Stimulated activated CD4-positive, alpha-beta T cell treated with anti-CD3 and anti-CD28 coated beads, Interleukin-15, amount 100 ng/mL, for 48 hours (primary cell): Measurements from ENCODE around the gene FCHO2.
"Not testable (repeated sequence)": the region's sequence is repeated elsewhere in the genome, so short reads cannot be mapped to it uniquely, and the experiment has no call there.

Experiments
- DNase-seq, 2 donors: peaks; one replicate each; pipeline ENCODE4 v3.0.0-alpha.2; 2020; ENCODE audit warnings: low read depth in 2 of 2

The FCHO2 gene

GRCh38 chr5:72956324-72957140 lies 691 bp downstream of the FCHO2 start:
- DNase-seq: peak in 1 of 2 donors; percentile 3

GRCh38 chr5:72957337-72957736 lies 1.5 kb downstream of the FCHO2 start:
- DNase-seq: no peak

- no peak for DNase-seq
Measured at GRCh38 chr5:72959257-72959656, 3.4 kb downstream of the FCHO2 start.

- not testable (repeated sequence) for DNase-seq
Measured at GRCh38 chr5:72974481-72974880, 18.6 kb downstream of the FCHO2 start.

- DNase-seq: not testable (repeated sequence)
Measured at GRCh38 chr5:72976810-72977209, 21.0 kb downstream of the FCHO2 start.

GRCh38 chr5:72985719-72986118 lies 29.9 kb downstream of the FCHO2 start:
- no peak for DNase-seq

GRCh38 chr5:72988769-72989168 lies 32.9 kb downstream of the FCHO2 start:
- no peak for DNase-seq

GRCh38 chr5:72991394-72991793 lies 35.6 kb downstream of the FCHO2 start:
- no peak for DNase-seq

GRCh38 chr5:72994578-72994977 lies 38.7 kb downstream of the FCHO2 start:
- DNase-seq: no peak

- no peak for DNase-seq
Measured at GRCh38 chr5:72996632-72997031, 40.8 kb downstream of the FCHO2 start.

GRCh38 chr5:72999916-73000315 lies 44.1 kb downstream of the FCHO2 start:
- no peak for DNase-seq

- DNase-seq: no peak
Measured at GRCh38 chr5:73005886-73006285, 50.0 kb downstream of the FCHO2 start.

GRCh38 chr5:73007051-73007450 lies 51.2 kb downstream of the FCHO2 start:
- no peak for DNase-seq

GRCh38 chr5:73008831-73009230 lies 53.0 kb downstream of the FCHO2 start:
- DNase-seq: no peak

GRCh38 chr5:73011612-73012011 lies 55.8 kb downstream of the FCHO2 start:
- DNase-seq: not testable (repeated sequence)

GRCh38 chr5:73018892-73019291 lies 63.1 kb downstream of the FCHO2 start:
- DNase-seq: no peak

GRCh38 chr5:73019766-73020165 lies 63.9 kb downstream of the FCHO2 start:
- DNase-seq: no peak

- DNase-seq: no peak
Measured at GRCh38 chr5:73022471-73023169, 66.8 kb downstream of the FCHO2 start.

GRCh38 chr5:73024946-73025544 lies 69.2 kb downstream of the FCHO2 start:
- DNase-seq: not testable (repeated sequence)

- DNase-seq: no peak
Measured at GRCh38 chr5:73027361-73027760, 71.5 kb downstream of the FCHO2 start.

- no peak for DNase-seq
Measured at GRCh38 chr5:73027816-73028215, 72.0 kb downstream of the FCHO2 start.

- no peak for DNase-seq
Measured at GRCh38 chr5:73028991-73029595, 73.3 kb downstream of the FCHO2 start.
